GM19043 (cell line): ENCODE measurements around the gene CEP104.
A peak's percentile ranks its signal among the peaks of the same experiment; 100 is the strongest.

Experiments used
- ATAC-seq: cut with Tn5 transposase; IDR thresholded peaks from one replicate; pipeline ENCODE4 v1.9.1; 2021; ENCODE audit warnings: low read depth; ENCODE audit not compliant: unreplicated experiment

CEP104 gene

GRCh38 chr1:3780901-3781300 lies 76.1 kb downstream of the CEP104 start:
- ATAC-seq, result no peak

GRCh38 chr1:3779912-3780416 lies 77.0 kb downstream of the CEP104 start:
- no peak for ATAC-seq

GRCh38 chr1:3779265-3779911 lies 77.6 kb downstream of the CEP104 start:
- no peak for ATAC-seq

- ATAC-seq, result no peak
Measured at GRCh38 chr1:3778590-3779264, 78.3 kb downstream of the CEP104 start.

- no peak for ATAC-seq
Measured at GRCh38 chr1:3777647-3778589, 79.1 kb downstream of the CEP104 start.

- no peak for ATAC-seq
Measured at GRCh38 chr1:3777078-3777547, 79.9 kb downstream of the CEP104 start.

GRCh38 chr1:3776231-3776961 lies 80.6 kb downstream of the CEP104 start:
- no peak for ATAC-seq

GRCh38 chr1:3775490-3776230 lies 81.4 kb downstream of the CEP104 start:
- ATAC-seq, result no peak

- no peak for ATAC-seq
Measured at GRCh38 chr1:3774946-3775489, 82.0 kb downstream of the CEP104 start.

- ATAC-seq, result no peak
Measured at GRCh38 chr1:3774276-3774945, 82.6 kb downstream of the CEP104 start.

- ATAC-seq, result no peak
Measured at GRCh38 chr1:3773572-3774275, 83.3 kb downstream of the CEP104 start.

- peak; percentile 7 for ATAC-seq
Measured at GRCh38 chr1:3772715-3773571, 84.1 kb downstream of the CEP104 start, which contains the start of gene SMIM1. TSS of gene SMIM1 (plus strand) at chr1:3772749. CDS start at chr1:3775374, 2,625 bp downstream.

- ATAC-seq, result peak; percentile 47
Measured at GRCh38 chr1:3772027-3772714, 84.8 kb downstream of the CEP104 start.

- no peak for ATAC-seq
Measured at GRCh38 chr1:3771108-3772026, 85.6 kb downstream of the CEP104 start.

- no peak for ATAC-seq
Measured at GRCh38 chr1:3770047-3770765, 86.8 kb downstream of the CEP104 start.
